ENCODE data around the gene CPEB2. TPM values are rescaled to one million over a fixed set of nuclear protein-coding genes. Genes with fewer than 3 reads are reported as not detected.

Gene CPEB2
- total and polyA plus RNA-seq, 9 of the 15 experiments (the other 6 are each of a cell fraction or from before 2014, with no cell fraction given) = 0.39 to 3.0 (median 1.4) TPM

DNA sequence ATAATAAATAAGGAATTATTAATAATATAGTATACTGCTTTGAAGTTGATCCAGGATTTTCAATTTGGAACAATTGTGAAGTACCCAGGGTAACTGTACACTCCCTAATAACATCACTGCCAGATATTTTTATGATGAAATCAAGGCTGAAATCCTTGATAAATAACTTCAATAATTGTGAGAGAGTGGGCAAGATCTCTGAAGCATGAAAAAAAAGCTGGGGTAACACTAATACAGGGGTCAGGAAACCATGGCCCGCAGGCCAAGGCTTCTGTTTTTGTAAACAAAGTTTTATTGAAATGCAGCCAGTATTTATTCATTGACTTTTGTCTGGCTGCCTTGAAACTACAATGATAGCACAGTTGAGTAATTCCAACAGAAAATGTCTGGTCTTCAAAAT is 41.6 kb downstream of the CPEB2 start:
- in situ Hi-C loops (cut with MboI) = no loop called here
- TF ChIP-seq, protein P1, sequence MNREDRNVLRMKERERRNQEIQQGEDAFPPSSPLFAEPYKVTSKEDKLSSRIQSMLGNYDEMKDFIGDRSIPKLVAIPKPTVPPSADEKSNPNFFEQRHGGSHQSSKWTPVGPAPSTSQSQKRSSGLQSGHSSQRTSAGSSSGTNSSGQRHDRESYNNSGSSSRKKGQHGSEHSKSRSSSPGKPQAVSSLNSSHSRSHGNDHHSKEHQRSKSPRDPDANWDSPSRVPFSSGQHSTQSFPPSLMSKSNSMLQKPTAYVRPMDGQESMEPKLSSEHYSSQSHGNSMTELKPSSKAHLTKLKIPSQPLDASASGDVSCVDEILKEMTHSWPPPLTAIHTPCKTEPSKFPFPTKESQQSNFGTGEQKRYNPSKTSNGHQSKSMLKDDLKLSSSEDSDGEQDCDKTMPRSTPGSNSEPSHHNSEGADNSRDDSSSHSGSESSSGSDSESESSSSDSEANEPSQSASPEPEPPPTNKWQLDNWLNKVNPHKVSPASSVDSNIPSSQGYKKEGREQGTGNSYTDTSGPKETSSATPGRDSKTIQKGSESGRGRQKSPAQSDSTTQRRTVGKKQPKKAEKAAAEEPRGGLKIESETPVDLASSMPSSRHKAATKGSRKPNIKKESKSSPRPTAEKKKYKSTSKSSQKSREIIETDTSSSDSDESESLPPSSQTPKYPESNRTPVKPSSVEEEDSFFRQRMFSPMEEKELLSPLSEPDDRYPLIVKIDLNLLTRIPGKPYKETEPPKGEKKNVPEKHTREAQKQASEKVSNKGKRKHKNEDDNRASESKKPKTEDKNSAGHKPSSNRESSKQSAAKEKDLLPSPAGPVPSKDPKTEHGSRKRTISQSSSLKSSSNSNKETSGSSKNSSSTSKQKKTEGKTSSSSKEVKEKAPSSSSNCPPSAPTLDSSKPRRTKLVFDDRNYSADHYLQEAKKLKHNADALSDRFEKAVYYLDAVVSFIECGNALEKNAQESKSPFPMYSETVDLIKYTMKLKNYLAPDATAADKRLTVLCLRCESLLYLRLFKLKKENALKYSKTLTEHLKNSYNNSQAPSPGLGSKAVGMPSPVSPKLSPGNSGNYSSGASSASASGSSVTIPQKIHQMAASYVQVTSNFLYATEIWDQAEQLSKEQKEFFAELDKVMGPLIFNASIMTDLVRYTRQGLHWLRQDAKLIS (CRISPR knock-in tag; IDR thresholded peaks at IDR 0.05) = no peak
- TF ChIP-seq, protein P2, sequence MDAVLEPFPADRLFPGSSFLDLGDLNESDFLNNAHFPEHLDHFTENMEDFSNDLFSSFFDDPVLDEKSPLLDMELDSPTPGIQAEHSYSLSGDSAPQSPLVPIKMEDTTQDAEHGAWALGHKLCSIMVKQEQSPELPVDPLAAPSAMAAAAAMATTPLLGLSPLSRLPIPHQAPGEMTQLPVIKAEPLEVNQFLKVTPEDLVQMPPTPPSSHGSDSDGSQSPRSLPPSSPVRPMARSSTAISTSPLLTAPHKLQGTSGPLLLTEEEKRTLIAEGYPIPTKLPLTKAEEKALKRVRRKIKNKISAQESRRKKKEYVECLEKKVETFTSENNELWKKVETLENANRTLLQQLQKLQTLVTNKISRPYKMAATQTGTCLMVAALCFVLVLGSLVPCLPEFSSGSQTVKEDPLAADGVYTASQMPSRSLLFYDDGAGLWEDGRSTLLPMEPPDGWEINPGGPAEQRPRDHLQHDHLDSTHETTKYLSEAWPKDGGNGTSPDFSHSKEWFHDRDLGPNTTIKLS (IDR thresholded peaks at IDR 0.05; ENCODE audit: borderline replicate concordance, low read depth) = no peak
- TF ChIP-seq SMARCA5 (IDR thresholded peaks at IDR 0.05) (no peak), CBX8 (IDR thresholded peaks at IDR 0.05; ENCODE audit: borderline replicate concordance, extremely low read depth, low read depth, low read length, poor library complexity, severe bottlenecking) (no peak), CXXC5 (CRISPR knock-in tag; IDR thresholded peaks at IDR 0.05) (no peak)
- TF ChIP-seq, protein P3, sequence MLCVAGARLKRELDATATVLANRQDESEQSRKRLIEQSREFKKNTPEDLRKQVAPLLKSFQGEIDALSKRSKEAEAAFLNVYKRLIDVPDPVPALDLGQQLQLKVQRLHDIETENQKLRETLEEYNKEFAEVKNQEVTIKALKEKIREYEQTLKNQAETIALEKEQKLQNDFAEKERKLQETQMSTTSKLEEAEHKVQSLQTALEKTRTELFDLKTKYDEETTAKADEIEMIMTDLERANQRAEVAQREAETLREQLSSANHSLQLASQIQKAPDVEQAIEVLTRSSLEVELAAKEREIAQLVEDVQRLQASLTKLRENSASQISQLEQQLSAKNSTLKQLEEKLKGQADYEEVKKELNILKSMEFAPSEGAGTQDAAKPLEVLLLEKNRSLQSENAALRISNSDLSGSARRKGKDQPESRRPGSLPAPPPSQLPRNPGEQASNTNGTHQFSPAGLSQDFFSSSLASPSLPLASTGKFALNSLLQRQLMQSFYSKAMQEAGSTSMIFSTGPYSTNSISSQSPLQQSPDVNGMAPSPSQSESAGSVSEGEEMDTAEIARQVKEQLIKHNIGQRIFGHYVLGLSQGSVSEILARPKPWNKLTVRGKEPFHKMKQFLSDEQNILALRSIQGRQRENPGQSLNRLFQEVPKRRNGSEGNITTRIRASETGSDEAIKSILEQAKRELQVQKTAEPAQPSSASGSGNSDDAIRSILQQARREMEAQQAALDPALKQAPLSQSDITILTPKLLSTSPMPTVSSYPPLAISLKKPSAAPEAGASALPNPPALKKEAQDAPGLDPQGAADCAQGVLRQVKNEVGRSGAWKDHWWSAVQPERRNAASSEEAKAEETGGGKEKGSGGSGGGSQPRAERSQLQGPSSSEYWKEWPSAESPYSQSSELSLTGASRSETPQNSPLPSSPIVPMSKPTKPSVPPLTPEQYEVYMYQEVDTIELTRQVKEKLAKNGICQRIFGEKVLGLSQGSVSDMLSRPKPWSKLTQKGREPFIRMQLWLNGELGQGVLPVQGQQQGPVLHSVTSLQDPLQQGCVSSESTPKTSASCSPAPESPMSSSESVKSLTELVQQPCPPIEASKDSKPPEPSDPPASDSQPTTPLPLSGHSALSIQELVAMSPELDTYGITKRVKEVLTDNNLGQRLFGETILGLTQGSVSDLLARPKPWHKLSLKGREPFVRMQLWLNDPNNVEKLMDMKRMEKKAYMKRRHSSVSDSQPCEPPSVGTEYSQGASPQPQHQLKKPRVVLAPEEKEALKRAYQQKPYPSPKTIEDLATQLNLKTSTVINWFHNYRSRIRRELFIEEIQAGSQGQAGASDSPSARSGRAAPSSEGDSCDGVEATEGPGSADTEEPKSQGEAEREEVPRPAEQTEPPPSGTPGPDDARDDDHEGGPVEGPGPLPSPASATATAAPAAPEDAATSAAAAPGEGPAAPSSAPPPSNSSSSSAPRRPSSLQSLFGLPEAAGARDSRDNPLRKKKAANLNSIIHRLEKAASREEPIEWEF (CRISPR knock-in tag; IDR thresholded peaks at IDR 0.05) = no peak
- no peaks in the 10 kb centered on the region for H3K27me3 ChIP-seq (ENCODE audit: control insufficient read depth in 2 of 2, insufficient read depth in 2 of 2, low read length in 2 of 2)
- POLR2A ChIA-PET = no interaction called here
- no TSS peak for BruUV-seq (replicated peaks)
- CTCF ChIA-PET (ENCODE audit: low intra/inter-chr PET ratio) = interaction anchor here (1.1 kb wide), 1 partner anchor 119 kb away, joined by 3 read pairs; no protein-coding TSS in a partner anchor
- peaks cover 3% of the 10 kb centered on the region; the same call in 1 of the 3 replicates for H3K36me3 ChIP-seq (ENCODE audit: control insufficient read depth, insufficient read depth, low read length)
- no peaks in the 10 kb centered on the region for H3K79me2 ChIP-seq (ENCODE audit: control insufficient read depth, insufficient read depth, low read length)
- no peaks in the 10 kb centered on the region for H3K9me3 ChIP-seq (replicated peaks; ENCODE audit: control insufficient read depth, insufficient read depth, low read depth, low read length)
- no peak overlapping the region for H2AFZ ChIP-seq (ENCODE audit: low read depth, low read length)
- H3K4me2 ChIP-seq (ENCODE audit: insufficient read depth, low read length) = no peak overlapping the region
- no peaks in the 10 kb centered on the region for H4K20me1 ChIP-seq (replicated peaks; ENCODE audit: control insufficient read depth, insufficient read depth, low read length)
- H3K9me1 ChIP-seq (ENCODE audit: control insufficient read depth, insufficient read depth, low read length) = no peaks in the 10 kb centered on the region
- H3K9ac ChIP-seq (ENCODE audit: insufficient read depth in 1 of 2, low read depth in 2 of 2, low read length in 2 of 2) = no peak overlapping the region
- 95% methylated on average over 1 of the region's 1 CpG for WGBS (ENCODE audit: insufficient coverage, low coverage, missing lambda C conversion rate)
- DNase-seq (ENCODE audit: extremely low read depth in 1 of 4, low spot score in 3 of 4) (no peak), FAIRE-seq (no peak), ATAC-seq (no peak)
- intact Hi-C loops (cut with micrococcal nuclease) = no loop called here
- H3K4me3 ChIP-seq = no peak overlapping the region
- H3K4me1 ChIP-seq (replicated peaks in 1 of 2; ENCODE audit: control insufficient read depth in 2 of 2, insufficient read depth in 2 of 2, low read length in 2 of 2) = no peaks in the 10 kb centered on the region
- no peak overlapping the region for H3K27ac ChIP-seq (ENCODE audit: extremely low read depth, low read depth, low read length)
